ENCODE data around the gene MYLK. TPM values are rescaled to one million over a fixed set of nuclear protein-coding genes. Genes with fewer than 3 reads are reported as not detected.

The MYLK gene
- total RNA-seq, 1 donor from 2014 or later, result 4.3 TPM

DNA sequence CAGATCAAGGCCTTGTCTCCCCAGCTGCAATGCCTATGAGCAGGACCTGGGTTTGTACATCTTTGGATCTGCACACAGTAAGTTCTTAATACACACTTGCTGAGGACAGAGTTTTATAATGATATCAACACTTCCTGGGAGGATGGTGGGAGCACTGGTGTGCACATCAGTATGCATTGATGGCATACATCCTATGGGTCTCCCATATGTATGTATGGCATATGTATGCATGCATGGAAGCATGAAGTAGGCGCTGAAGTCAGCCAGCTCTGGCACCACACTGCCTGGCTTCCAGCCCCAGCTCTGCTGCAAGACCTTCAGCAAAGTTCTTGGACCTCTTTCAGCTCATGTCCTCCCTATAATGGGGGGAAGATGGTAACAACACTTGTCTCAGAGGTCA lies 68.2 kb downstream of the MYLK start:
- Mint-ChIP-seq H3K9me3 (ENCODE audit: unreplicated experiment) (peaks cover 1% of the 10 kb centered on the region), H3K36me3 (ENCODE audit: unreplicated experiment) (no peaks in the 10 kb centered on the region), H3K27ac (ENCODE audit: unreplicated experiment) (no peak overlapping the region), H3K4me3 (ENCODE audit: unreplicated experiment) (no peak overlapping the region), H3K4me1 (ENCODE audit: low read depth, unreplicated experiment) (peaks cover 2% of the 10 kb centered on the region), H3K27me3 (ENCODE audit: unreplicated experiment) (peaks cover 3% of the 10 kb centered on the region)
- TF ChIP-seq CTCF (IDR thresholded peaks at IDR 0.05; ENCODE audit: partially characterized antibody, unreplicated experiment), result no peak
- no peak for DNase-seq

GRCh38 chr3:123813876-123814275 lies 70.3 kb downstream of the MYLK start:
- Mint-ChIP-seq H3K4me1 (ENCODE audit: low read depth, unreplicated experiment) (no peaks in the 10 kb centered on the region), H3K36me3 (ENCODE audit: unreplicated experiment) (no peaks in the 10 kb centered on the region), H3K4me3 (ENCODE audit: unreplicated experiment) (no peak overlapping the region), H3K27me3 (ENCODE audit: unreplicated experiment) (peaks cover 3% of the 10 kb centered on the region), H3K27ac (ENCODE audit: unreplicated experiment) (no peak overlapping the region), H3K9me3 (ENCODE audit: unreplicated experiment) (no peaks in the 10 kb centered on the region)
- TF ChIP-seq CTCF (IDR thresholded peaks at IDR 0.05; ENCODE audit: partially characterized antibody, unreplicated experiment), result no peak
- DNase-seq, result no peak

GRCh38 chr3:123809597-123809996 lies 74.5 kb downstream of the MYLK start:
- Mint-ChIP-seq H3K4me1 (ENCODE audit: low read depth, unreplicated experiment) (peaks cover 4% of the 10 kb centered on the region), H3K4me3 (ENCODE audit: unreplicated experiment) (no peak overlapping the region), H3K9me3 (ENCODE audit: unreplicated experiment) (no peaks in the 10 kb centered on the region), H3K36me3 (ENCODE audit: unreplicated experiment) (no peaks in the 10 kb centered on the region), H3K27me3 (ENCODE audit: unreplicated experiment) (peaks cover 1% of the 10 kb centered on the region), H3K27ac (ENCODE audit: unreplicated experiment) (no peak overlapping the region)
- TF ChIP-seq CTCF (IDR thresholded peaks at IDR 0.05; ENCODE audit: partially characterized antibody, unreplicated experiment), result no peak
- DNase-seq, result no peak

DNA sequence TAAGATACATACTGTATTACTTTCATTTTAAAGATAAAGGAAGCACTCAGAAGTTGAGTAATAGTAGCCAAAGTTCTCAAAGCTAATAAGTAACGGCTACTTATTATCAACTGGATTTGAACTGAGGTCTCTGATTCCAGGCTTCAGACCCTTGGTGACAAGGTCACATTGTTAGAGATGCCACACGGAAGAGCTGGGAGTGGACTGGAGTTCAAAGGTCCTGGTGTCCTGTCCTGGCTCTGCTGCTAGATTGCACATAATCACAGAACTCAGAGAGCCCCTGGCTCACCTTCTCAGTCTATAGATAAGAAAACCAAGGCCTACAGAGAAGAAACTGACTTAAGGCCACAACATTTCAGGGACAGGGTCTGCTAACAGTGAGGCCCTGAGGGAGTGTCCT lies 75.3 kb downstream of the MYLK start:
- Mint-ChIP-seq H3K36me3 (ENCODE audit: unreplicated experiment) (no peaks in the 10 kb centered on the region), H3K4me1 (ENCODE audit: low read depth, unreplicated experiment) (peaks cover 4% of the 10 kb centered on the region), H3K4me3 (ENCODE audit: unreplicated experiment) (no peak overlapping the region), H3K9me3 (ENCODE audit: unreplicated experiment) (no peaks in the 10 kb centered on the region), H3K27ac (ENCODE audit: unreplicated experiment) (no peak overlapping the region), H3K27me3 (ENCODE audit: unreplicated experiment) (no peaks in the 10 kb centered on the region)
- no peak for TF ChIP-seq CTCF (IDR thresholded peaks at IDR 0.05; ENCODE audit: partially characterized antibody, unreplicated experiment)
- no peak for DNase-seq

- Mint-ChIP-seq H3K36me3 (ENCODE audit: unreplicated experiment) (no peaks in the 10 kb centered on the region), H3K4me1 (ENCODE audit: low read depth, unreplicated experiment) (peaks cover 7% of the 10 kb centered on the region), H3K27me3 (ENCODE audit: unreplicated experiment) (no peaks in the 10 kb centered on the region), H3K27ac (ENCODE audit: unreplicated experiment) (no peak overlapping the region), H3K9me3 (ENCODE audit: unreplicated experiment) (no peaks in the 10 kb centered on the region), H3K4me3 (ENCODE audit: unreplicated experiment) (no peak overlapping the region)
- no peak for TF ChIP-seq CTCF (IDR thresholded peaks at IDR 0.05; ENCODE audit: partially characterized antibody, unreplicated experiment)
- DNase-seq, result no peak
Observed at GRCh38 chr3:123807820-123808219, 76.3 kb downstream of the MYLK start.
